Heart left ventricle (tissue), 13 donors: Measurements from ENCODE around the gene WARS2.

Experiments used
- POLR2A ChIP-seq, 2 donors: fragments of 450-650 bp; IDR thresholded peaks; one replicate each; pipeline ENCODE4 v1.6.1; 2017; ENCODE audit warnings: antibody characterized with exemption in 2 of 2, mild to moderate bottlenecking in 2 of 2, moderate library complexity in 2 of 2
- TF ChIP-seq, protein P1 (sequence below), 12 donors: fragments of 200-600 bp; sonication (generic) in 4 of 12; IDR thresholded peaks; one replicate each; pipeline versions ENCODE4 v1.5.0 to v1.8.0; 2018 to 2022; ENCODE audit warnings: antibody characterized with exemption in 12 of 12, mild to moderate bottlenecking in 5 of 12
- donor health status: ischemic (EF 13 %, LVEDD 7.1; RV severe dilation, severe dysfunction).
- donor health status: DM: no; HTN: yes; CAD: no.
- donor health status: DM: no; HTN: no; CAD: no.
- donor health status: ischemic (EF 25% LVEDD 6.9; RV normal size, moderate dysfunction).
- donor health status: ischemic (EF 25% LVEDD 5.7; RV mildly dilated, moderate dysfunction).
- donor health status: ischemic (EF 35%, LVEDD 5.7; RV mildly dilated, moderate dysfunction).
- donor health status: nonischemic (EF 11% LVEDD 7.7; RV severe dilation, severe dysfunction).
- donor health status: DM: yes; HTN: yes; CAD: no.
- donor health status: PGD.
- donor health status: ischemic (EF 29% LVEDD 5.4; RV normal size, mild dysfunction).
- donor health status: nonischemic (EF 23%, LVEDD 6.1; RV moderate dilation, normal function).

DNA sequence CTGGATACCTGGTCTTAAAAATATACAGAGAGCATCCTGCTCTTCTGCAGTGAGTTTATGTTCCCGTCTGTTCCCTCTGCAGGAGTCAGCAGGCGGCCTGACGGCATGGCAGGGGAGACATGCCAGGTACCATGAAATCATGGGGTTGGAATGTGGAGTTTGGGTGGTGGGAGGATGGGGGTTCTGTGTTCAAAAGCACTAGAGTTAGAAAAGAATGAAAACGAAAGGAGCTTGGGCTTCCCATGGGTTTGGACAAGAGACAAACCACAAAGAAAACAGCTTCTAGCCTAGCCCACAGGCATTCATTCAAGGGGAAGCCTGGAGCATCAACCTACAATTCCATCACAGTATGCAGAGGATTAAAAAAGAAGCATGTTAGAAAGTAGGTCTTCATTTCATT lies 59.9 kb downstream of the WARS2 start:
- TF ChIP-seq, protein P1, sequence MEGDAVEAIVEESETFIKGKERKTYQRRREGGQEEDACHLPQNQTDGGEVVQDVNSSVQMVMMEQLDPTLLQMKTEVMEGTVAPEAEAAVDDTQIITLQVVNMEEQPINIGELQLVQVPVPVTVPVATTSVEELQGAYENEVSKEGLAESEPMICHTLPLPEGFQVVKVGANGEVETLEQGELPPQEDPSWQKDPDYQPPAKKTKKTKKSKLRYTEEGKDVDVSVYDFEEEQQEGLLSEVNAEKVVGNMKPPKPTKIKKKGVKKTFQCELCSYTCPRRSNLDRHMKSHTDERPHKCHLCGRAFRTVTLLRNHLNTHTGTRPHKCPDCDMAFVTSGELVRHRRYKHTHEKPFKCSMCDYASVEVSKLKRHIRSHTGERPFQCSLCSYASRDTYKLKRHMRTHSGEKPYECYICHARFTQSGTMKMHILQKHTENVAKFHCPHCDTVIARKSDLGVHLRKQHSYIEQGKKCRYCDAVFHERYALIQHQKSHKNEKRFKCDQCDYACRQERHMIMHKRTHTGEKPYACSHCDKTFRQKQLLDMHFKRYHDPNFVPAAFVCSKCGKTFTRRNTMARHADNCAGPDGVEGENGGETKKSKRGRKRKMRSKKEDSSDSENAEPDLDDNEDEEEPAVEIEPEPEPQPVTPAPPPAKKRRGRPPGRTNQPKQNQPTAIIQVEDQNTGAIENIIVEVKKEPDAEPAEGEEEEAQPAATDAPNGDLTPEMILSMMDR (IDR thresholded peaks at IDR 0.05) = no peak
- TF ChIP-seq POLR2A (IDR thresholded peaks at IDR 0.05) = no peak
